OCI-M1 (cell line): ENCODE results near the gene SUDS3.
A peak's percentile ranks its signal among the peaks of the same experiment; 100 is the strongest.
"Not testable (repeated sequence)": the region's sequence is repeated elsewhere in the genome, so short reads cannot be mapped to it uniquely, and the experiment has no call there.

ENCODE experiments used
- DNase-seq: peaks from one replicate; lab custom pipeline; 2025; lab: John Stamatoyannopoulos, UW

The SUDS3 gene

GRCh38 chr12:118376089-118377020 is at the start of gene SUDS3:
SUDS3 (plus strand) TSS chr12:118376555; CDS start chr12:118376692, 137 bp downstream.
- DNase-seq = peak; percentile 94

- DNase-seq = no peak
These were observed 49.4 kb upstream of the SUDS3 start for GRCh38 chr12:118326991-118327390.

GRCh38 chr12:118327391-118327790 is 49.0 kb upstream of the SUDS3 start:
- DNase-seq = no peak

DNA sequence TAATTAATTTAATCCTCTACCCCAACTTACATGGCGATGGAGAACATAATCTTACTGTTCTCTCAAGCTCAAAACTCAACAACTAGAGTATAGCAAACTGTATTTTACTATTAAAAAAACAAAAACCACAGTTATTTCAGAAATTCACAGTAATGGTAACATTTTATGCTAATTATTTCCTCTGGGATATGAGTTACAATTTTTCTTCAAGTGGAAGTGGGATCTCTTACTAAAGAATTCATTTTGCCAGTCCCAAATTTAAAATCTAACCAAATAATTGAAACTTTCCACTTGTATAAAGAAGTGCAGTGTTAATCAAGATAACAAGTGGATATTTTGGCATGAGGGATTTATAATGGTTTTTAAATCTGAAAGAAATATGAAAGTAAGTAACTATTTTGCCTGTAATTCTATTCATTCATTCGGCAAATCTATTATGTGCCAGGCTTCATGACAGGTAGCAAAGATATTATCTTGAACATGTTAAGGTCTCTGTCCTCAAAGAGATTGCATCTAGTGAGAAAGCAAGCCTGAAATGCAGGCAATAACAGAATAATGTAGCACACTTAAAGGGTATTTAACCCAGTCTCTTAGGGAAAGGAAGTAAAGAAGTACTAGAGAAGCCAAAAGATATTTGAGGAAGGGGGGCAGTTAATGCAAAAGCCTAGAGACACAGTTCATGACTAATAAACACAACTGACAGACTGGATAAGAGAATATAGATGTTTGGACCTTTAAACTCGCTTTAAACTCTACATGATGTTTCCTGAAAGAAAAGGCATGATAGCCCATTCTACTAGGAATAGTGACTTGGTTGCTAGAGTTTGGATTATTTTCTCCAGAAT is 47.6 kb upstream of the SUDS3 start:
- no peak for DNase-seq

- DNase-seq = peak; percentile 95
These were observed 45.8 kb upstream of the SUDS3 start for GRCh38 chr12:118330421-118331018.

DNA sequence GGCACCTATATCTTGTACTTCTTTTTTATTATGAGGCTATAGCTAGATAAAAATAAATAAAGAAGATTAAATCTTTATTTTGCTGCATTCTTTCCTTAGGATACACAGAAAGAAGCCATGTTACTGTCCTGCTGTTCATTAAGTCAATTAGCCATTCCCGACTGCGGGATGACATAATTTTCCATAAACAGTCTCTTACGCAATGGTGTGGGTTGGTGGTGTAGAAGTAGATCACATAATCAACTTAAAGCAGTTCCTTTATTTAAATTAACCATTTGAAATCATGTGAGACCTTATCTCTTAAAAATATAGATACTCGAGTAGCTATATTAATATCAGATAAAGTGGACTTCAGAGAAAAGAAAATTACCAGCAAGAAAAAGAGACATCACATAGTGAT is 43.8 kb upstream of the SUDS3 start:
- peak; percentile 74 for DNase-seq

DNA sequence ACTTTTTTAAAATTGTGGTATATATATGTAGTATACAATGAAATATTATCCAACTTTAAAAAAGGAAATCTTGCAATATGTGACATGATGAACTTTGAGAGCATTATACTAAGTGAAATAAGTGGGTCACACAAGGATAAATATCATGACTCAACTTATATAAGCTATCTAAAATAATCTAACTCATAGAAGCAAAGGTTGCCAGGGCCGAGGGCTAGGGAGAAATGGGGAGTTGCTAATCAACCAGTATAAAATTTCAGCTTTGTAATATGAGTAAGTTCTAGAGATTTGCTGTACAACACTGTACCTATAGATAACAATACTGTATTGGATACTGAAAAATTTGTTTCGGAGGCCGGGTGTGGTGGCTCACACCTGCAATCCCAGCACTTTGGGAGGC is 42.1 kb upstream of the SUDS3 start:
- DNase-seq = no peak

- DNase-seq = peak; percentile 27
These were observed 41.3 kb upstream of the SUDS3 start for GRCh38 chr12:118334939-118335567.

- no peak for DNase-seq
These were observed 40.2 kb upstream of the SUDS3 start for GRCh38 chr12:118336123-118336522.

DNA sequence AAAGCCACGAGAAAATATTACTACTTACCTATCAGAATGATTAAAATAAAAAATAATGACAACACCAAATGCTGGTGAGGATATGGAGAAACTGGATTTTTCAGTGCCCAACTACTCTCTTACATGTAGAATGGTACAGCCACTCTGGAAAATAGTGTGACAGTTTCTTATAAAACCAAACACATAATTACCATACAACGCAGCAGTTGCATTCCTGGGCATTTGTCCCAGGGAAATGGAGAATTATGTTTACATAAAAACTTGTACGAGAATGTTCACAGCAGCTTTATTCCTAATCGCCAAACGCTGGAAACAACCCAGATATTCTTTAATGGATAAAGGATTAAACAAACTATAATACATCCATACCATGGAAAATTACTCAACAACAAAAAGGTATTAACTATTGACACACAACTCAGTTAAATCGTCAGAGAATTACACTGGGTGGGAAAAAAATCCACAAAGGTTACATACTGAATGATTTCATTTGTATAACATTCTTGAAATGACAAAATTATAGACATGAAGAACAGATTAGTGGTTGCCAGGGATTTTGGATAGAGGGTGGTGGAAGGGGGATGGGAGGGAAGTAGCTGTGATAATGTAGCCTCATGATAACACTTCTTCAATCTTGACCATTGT is 39.0 kb upstream of the SUDS3 start:
- DNase-seq = peak; percentile 22

DNA sequence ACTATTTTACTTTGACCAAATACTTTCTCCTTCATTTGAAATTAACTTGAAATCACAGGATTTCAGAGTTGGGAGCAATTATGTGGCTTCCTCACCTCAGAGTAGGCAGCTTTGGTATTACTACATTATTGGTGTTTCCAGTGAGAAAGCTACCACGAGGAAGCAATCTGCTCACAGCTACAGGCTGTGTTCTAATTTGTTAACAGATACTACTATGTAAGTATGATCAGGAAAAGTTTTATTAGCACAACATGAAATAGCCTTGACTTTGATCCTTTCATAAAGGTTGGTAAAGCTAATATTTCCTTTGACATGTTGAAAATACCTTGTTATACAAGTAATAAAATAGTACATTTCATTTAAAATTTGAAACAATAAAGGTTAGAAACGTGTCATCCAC is 34.3 kb upstream of the SUDS3 start:
- DNase-seq = no peak

- peak; percentile 44 for DNase-seq
These were observed 31.5 kb upstream of the SUDS3 start for GRCh38 chr12:118344829-118345228.

GRCh38 chr12:118345355-118345754 is 31.0 kb upstream of the SUDS3 start:
- peak; percentile 88 for DNase-seq

- DNase-seq = peak; percentile 87
These were observed 29.5 kb upstream of the SUDS3 start for GRCh38 chr12:118346895-118347294.

DNA sequence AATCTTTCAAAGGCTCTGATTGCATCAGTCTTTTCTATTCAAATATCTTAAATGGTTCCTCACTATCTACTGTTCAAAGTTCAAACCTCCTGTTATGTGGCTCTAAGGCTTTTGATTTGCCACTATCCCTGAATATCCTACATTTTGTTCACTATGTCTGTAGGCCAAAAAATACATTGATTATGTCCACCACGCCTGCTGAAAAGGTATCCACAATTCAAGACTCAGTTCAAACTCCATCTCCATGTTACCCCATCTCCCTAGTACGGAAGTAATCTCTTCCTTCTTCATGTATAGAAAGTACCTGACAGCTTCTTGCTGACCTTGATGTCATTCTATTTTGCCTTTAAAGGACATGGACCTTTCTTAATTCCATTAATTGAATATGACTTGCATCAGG is 28.4 kb upstream of the SUDS3 start:
- no peak for DNase-seq

DNA sequence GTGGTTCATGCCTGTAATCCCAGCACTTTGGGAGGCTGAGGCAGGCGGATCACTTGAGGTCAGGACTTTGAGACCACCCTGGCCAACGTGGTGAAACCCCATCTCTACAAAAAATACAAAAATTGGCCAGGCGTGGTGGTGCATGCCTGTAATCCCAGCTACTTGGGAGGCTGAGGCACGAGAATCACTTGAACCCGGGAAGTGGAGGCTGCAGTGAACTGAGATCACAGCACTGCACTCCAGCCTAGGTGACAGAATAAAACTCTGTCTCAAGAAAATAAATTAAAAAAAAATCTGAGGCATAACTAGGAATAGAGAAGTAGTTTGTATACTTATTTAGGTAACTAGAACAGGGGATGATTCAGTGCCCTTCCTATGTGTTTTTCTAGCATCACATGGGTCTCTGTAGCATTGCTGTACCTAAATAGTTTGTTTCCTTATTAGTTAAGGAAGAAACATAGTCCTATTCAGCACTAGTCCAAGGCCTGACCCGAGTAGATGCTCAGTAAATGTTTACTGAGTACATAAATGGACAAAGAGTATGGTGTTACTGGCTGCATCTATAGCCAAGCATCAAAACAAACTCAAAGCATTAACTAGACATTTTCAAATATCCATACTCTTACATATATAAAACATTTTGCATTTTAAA is 25.3 kb upstream of the SUDS3 start:
- no peak for DNase-seq

DNA sequence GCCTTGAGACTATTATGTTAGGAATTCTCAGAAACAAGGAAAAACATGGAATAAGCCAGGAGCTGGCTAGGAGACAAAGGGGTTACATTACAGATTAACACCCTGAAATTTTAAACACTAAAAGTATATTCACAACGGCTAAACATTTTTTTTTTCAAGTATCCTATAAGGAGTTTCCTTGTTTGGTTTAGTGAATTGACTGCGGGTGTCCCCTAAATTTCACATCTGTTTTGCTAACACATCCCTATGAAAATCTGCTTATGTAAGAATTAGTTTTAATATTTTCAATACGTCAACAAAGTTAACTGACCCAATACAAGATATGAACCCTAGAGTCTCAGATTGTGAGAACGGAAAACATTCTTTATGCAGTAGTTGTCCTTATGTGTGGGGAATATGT is 22.6 kb upstream of the SUDS3 start:
- no peak for DNase-seq

DNA sequence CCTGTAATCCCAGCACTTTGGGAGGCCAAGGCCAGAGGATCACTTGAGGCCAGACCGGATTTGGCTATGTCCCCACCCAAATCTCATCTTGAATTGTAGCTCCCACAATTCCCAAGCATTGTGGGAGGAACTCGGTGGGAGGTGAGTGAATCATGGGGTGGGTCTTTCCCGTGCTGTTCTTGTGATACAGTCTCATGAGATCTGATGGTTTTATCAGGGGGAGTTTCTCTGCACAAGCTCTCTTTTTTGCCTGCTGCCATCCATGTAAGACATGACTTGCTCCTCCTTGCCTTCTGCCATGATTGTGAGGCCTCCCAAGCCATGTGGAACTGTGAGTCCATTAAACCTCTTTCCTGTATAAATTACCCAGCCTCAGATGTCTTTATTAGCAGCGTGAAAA is 21.9 kb upstream of the SUDS3 start:
- not testable (repeated sequence) for DNase-seq

DNA sequence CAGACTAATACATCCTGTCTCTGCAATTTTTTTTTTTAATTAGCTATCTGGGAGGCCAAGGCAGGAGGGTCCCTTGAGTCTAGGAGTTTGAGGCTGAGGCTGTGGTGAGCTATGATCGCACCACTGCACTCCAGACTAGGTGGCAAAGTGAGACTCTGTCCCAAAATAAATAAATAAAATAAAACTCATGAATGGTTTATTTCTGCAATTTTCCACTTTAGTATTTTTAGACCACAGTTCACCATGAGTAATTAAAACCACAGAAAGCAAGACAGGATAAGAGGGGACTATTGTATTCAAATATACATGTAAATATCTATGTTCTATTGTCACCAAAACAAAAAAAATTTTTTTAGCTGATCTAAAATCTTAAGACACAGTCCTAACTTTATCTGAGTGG is 21.5 kb upstream of the SUDS3 start:
- no peak for DNase-seq

DNA sequence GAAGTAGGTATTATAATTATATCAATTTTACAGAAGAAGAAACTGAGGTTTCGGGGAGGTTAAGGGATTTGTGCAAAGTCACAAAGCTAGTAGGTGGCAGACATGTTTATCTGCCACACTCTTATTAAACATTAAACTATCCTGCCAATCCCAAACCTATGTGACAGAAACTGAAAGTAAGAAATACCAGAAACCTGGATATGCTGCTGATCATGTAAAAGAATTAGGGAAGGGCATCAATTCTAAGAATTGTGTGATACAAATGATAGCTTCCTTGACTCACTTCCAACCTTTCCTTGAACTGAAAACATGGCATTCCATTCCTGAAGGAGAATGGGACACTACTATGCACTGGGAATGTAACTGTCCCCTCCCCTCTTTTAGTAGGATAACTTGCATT is 20.5 kb upstream of the SUDS3 start:
- DNase-seq = peak; percentile 29

- DNase-seq = peak; percentile 66
These were observed 19.5 kb upstream of the SUDS3 start for GRCh38 chr12:118356809-118357256.
